Panc1 (cell line): ENCODE data around the gene SLC45A1. TPM values are rescaled to one million over a fixed set of nuclear protein-coding genes. Genes with fewer than 3 reads are reported as not detected.
"Not testable (repeated sequence)": the region's sequence is repeated elsewhere in the genome, so short reads cannot be mapped to it uniquely, and the experiment has no call there.

ENCODE experiments used
- ATAC-seq: fragments of 200-7000 bp; cut with Tn5 transposase; 2 replicates; pipeline ENCODE4 v1.9.1; 2020; ENCODE audit warnings: mild to moderate bottlenecking, moderate library complexity
- BruUV-seq: library from RNA; stranded (reverse); fragments of 400-500 nt; replicated peaks from 2 replicates; lab custom pipeline; 2021; lab: Mats Ljungman, UMichigan
- CTCF ChIA-PET: fragments of 300-600 bp; sonication (Branson Sonifier 250); formaldehyde crosslinking; loops from one replicate; lab custom pipeline; 2022; ENCODE audit warnings: antibody characterized with exemption; lab: Charles Lee
- POLR2A ChIA-PET: fragments of 300-600 bp; sonication (Branson Sonifier 250); formaldehyde crosslinking; loops from one replicate; lab custom pipeline; 2022; ENCODE audit warnings: antibody characterized with exemption; lab: Charles Lee
- DNase-seq: peaks from one replicate; pipeline ENCODE4 v3.0.0-alpha.2; 2010; ENCODE audit warnings: low read depth, low spot score
- H3K27ac ChIP-seq: 2 replicates; pipeline ENCODE4 v1.5.1; 2011; ENCODE audit warnings: mild to moderate bottlenecking, low read length, inconsistent platforms
- H3K27me3 ChIP-seq: fragments of 200-500 bp; sonication (Bioruptor generic); 2 replicates; pipeline ENCODE4 v1.6.0; 2014; ENCODE audit warnings: low read length, inconsistent platforms; ENCODE audit not compliant: control insufficient read depth, insufficient read depth
- H3K36me3 ChIP-seq: fragments of 200-500 bp; sonication (Bioruptor generic); 2 replicates; pipeline ENCODE4 v1.5.1; 2014; ENCODE audit warnings: inconsistent platforms, mild to moderate bottlenecking, low read length, moderate library complexity; ENCODE audit not compliant: control insufficient read depth, insufficient read depth
- H3K4me1 ChIP-seq: 2 replicates; pipeline ENCODE4 v1.5.1; 2011; ENCODE audit warnings: inconsistent platforms, mild to moderate bottlenecking, low read length, moderate library complexity; ENCODE audit not compliant: control insufficient read depth, insufficient read depth
- H3K4me3 ChIP-seq, 2 experiments: 2 replicates each; pipeline ENCODE4 v1.5.1; 2011 to 2012; ENCODE audit warnings: low read depth in 2 of 2, low read length in 2 of 2, mild to moderate bottlenecking in 2 of 2, inconsistent platforms in 1 of 2, moderate library complexity in 1 of 2
- H3K9me3 ChIP-seq: fragments of 200-500 bp; sonication (Bioruptor generic); 2 replicates; pipeline ENCODE4 v1.5.1; 2014; ENCODE audit warnings: low read depth, mild to moderate bottlenecking, inconsistent platforms, low read length, moderate library complexity; ENCODE audit not compliant: control insufficient read depth, insufficient read depth
- POLR2AphosphoS5 ChIP-seq: IDR thresholded peaks from 2 replicates; pipeline ENCODE4 v1.6.1; 2012; ENCODE audit warnings: mild to moderate bottlenecking, low read depth, low read length, moderate library complexity
- SIN3A ChIP-seq: IDR thresholded peaks from 2 replicates; pipeline ENCODE4 v1.6.1; 2012; ENCODE audit warnings: low read depth, mild to moderate bottlenecking, low read length, moderate library complexity, borderline replicate concordance; ENCODE audit not compliant: insufficient read depth
- TCF7L2 ChIP-seq: IDR thresholded peaks from 2 replicates; pipeline ENCODE4 v1.6.1; 2011; ENCODE audit warnings: mild to moderate bottlenecking, low read depth, low read length, inconsistent platforms
- in situ Hi-C: cut with HindIII; loops from 2 replicates; pipeline ENCODE4 v1.10.0; 2016; ENCODE audit warnings: low sequenced_read_pairs, low pct_unique_long_range_greater_than_20kb
- intact Hi-C: fragments of 100-400 bp; cut with micrococcal nuclease; formaldehyde crosslinking; loops from one replicate; pipeline ENCODE4 v1.10.0; 2022; ENCODE audit not compliant: unreplicated experiment
- total RNA-seq: library from RNA; stranded (reverse); gene quantifications from one replicate; pipeline ENCODE4 v1.2.1, GENCODE V29; 2021; ENCODE audit not compliant: unreplicated experiment
- TF ChIP-seq, protein P1 (sequence below): fragments of 450-650 bp; IDR thresholded peaks from 2 replicates; pipeline ENCODE4 v1.5.1; 2017; ENCODE audit warnings: mild to moderate bottlenecking
- TF ChIP-seq, protein P2 (sequence below), 2 experiments: IDR thresholded peaks; 2 replicates each; pipeline ENCODE4 v1.6.1; 2011 to 2012; ENCODE audit warnings: low read depth in 2 of 2, control low read depth in 1 of 2, low read length in 1 of 2, mild to moderate bottlenecking in 1 of 2, moderate library complexity in 1 of 2; ENCODE audit not compliant: insufficient read depth in 1 of 2

SLC45A1 gene
- total RNA-seq, 1 experiment from 2014 or later = 11.3 TPM

GRCh38 chr1:8378981-8379470 is 61.1 kb downstream of the SLC45A1 start:
- TF ChIP-seq SIN3A = no peak
- TF ChIP-seq, protein P1, sequence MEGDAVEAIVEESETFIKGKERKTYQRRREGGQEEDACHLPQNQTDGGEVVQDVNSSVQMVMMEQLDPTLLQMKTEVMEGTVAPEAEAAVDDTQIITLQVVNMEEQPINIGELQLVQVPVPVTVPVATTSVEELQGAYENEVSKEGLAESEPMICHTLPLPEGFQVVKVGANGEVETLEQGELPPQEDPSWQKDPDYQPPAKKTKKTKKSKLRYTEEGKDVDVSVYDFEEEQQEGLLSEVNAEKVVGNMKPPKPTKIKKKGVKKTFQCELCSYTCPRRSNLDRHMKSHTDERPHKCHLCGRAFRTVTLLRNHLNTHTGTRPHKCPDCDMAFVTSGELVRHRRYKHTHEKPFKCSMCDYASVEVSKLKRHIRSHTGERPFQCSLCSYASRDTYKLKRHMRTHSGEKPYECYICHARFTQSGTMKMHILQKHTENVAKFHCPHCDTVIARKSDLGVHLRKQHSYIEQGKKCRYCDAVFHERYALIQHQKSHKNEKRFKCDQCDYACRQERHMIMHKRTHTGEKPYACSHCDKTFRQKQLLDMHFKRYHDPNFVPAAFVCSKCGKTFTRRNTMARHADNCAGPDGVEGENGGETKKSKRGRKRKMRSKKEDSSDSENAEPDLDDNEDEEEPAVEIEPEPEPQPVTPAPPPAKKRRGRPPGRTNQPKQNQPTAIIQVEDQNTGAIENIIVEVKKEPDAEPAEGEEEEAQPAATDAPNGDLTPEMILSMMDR = no peak
- no peak for TF ChIP-seq POLR2AphosphoS5
- TF ChIP-seq, protein P2, sequence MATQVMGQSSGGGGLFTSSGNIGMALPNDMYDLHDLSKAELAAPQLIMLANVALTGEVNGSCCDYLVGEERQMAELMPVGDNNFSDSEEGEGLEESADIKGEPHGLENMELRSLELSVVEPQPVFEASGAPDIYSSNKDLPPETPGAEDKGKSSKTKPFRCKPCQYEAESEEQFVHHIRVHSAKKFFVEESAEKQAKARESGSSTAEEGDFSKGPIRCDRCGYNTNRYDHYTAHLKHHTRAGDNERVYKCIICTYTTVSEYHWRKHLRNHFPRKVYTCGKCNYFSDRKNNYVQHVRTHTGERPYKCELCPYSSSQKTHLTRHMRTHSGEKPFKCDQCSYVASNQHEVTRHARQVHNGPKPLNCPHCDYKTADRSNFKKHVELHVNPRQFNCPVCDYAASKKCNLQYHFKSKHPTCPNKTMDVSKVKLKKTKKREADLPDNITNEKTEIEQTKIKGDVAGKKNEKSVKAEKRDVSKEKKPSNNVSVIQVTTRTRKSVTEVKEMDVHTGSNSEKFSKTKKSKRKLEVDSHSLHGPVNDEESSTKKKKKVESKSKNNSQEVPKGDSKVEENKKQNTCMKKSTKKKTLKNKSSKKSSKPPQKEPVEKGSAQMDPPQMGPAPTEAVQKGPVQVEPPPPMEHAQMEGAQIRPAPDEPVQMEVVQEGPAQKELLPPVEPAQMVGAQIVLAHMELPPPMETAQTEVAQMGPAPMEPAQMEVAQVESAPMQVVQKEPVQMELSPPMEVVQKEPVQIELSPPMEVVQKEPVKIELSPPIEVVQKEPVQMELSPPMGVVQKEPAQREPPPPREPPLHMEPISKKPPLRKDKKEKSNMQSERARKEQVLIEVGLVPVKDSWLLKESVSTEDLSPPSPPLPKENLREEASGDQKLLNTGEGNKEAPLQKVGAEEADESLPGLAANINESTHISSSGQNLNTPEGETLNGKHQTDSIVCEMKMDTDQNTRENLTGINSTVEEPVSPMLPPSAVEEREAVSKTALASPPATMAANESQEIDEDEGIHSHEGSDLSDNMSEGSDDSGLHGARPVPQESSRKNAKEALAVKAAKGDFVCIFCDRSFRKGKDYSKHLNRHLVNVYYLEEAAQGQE (IDR thresholded peaks at IDR 0.05; ENCODE audit: insufficient read depth in 1 of 2, low read depth in 2 of 2, low read length in 1 of 2) = no peak
- TF ChIP-seq TCF7L2 = no peak
- peaks cover 13% of the 10 kb centered on the region for H3K36me3 ChIP-seq
- CTCF ChIA-PET = interaction anchor here (0.7 kb wide), 1 partner anchor 8 kb away, joined by 3 read pairs; no protein-coding TSS in a partner anchor
- BruUV-seq = no TSS peak
- no peaks in the 10 kb centered on the region for H3K27me3 ChIP-seq
- intact Hi-C loops (no loop called here), in situ Hi-C loops (no loop called here)
- peaks cover 59% of the 10 kb centered on the region for H3K4me1 ChIP-seq
- no peak for DNase-seq
- H3K9me3 ChIP-seq = no peaks in the 10 kb centered on the region
- peak overlapping the region; percentile 13; the same call in 1 of the 2 replicates for H3K27ac ChIP-seq
- POLR2A ChIA-PET = no interaction called here
- ATAC-seq = no peak
- no peak overlapping the region for H3K4me3 ChIP-seq

- no peaks in the 10 kb centered on the region for H3K27me3 ChIP-seq
- POLR2A ChIA-PET = no interaction called here
- ATAC-seq = no peak
- in situ Hi-C loops = no loop called here
- intact Hi-C loops = no loop called here
- BruUV-seq = no TSS peak
- H3K36me3 ChIP-seq = peaks cover 15% of the 10 kb centered on the region
- CTCF ChIA-PET = interaction anchor here (0.7 kb wide), 1 partner anchor 8 kb away, joined by 3 read pairs; no protein-coding TSS in a partner anchor
- TF ChIP-seq, protein P2 (IDR thresholded peaks at IDR 0.05; ENCODE audit: insufficient read depth in 1 of 2, low read depth in 2 of 2, low read length in 1 of 2) = no peak
- TF ChIP-seq SIN3A (no peak), TCF7L2 (no peak), POLR2AphosphoS5 (no peak)
- TF ChIP-seq, protein P1 = no peak
- H3K4me3 ChIP-seq = no peak overlapping the region
- H3K4me1 ChIP-seq = peaks cover 55% of the 10 kb centered on the region
- no peak for DNase-seq
- no peaks in the 10 kb centered on the region for H3K9me3 ChIP-seq
- no peak overlapping the region; the same call in 1 of the 2 replicates for H3K27ac ChIP-seq
Observed at GRCh38 chr1:8379513-8380186, 61.7 kb downstream of the SLC45A1 start.

DNA sequence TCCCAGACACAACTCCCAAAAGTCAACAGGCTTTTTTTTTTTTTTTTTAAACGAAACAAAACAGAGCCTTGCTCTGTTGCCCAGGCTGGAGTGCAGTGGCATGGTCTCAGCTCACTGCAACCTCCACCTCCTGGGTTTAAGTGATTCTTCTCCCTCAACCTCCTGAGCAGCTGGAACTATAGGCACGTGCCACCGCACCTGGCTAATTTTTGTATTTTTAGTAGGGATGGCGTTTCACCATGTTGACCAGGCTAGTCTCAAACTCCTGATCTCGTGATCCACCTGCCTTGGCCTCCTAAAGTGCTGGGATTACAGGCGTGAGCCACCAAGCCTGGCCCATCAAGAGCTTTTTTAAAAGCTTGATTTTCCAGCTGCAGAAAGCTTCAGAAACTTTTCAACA is 62.4 kb downstream of the SLC45A1 start:
- H3K4me3 ChIP-seq, H3K27ac ChIP-seq, POLR2A ChIA-PET, in situ Hi-C loops, BruUV-seq, H3K9me3 ChIP-seq, CTCF ChIA-PET, intact Hi-C loops, DNase-seq, ATAC-seq, H3K27me3 ChIP-seq: not testable (repeated sequence)
- peaks cover 57% of the 10 kb centered on the region for H3K4me1 ChIP-seq
- H3K36me3 ChIP-seq = peaks cover 17% of the 10 kb centered on the region
